HG03460 (cell line): ENCODE results near the gene SELENOK.

ENCODE experiments used
- ATAC-seq: cut with Tn5 transposase; IDR thresholded peaks from one replicate; pipeline ENCODE4 v1.9.1; 2021; ENCODE audit not compliant: unreplicated experiment

SELENOK gene

DNA sequence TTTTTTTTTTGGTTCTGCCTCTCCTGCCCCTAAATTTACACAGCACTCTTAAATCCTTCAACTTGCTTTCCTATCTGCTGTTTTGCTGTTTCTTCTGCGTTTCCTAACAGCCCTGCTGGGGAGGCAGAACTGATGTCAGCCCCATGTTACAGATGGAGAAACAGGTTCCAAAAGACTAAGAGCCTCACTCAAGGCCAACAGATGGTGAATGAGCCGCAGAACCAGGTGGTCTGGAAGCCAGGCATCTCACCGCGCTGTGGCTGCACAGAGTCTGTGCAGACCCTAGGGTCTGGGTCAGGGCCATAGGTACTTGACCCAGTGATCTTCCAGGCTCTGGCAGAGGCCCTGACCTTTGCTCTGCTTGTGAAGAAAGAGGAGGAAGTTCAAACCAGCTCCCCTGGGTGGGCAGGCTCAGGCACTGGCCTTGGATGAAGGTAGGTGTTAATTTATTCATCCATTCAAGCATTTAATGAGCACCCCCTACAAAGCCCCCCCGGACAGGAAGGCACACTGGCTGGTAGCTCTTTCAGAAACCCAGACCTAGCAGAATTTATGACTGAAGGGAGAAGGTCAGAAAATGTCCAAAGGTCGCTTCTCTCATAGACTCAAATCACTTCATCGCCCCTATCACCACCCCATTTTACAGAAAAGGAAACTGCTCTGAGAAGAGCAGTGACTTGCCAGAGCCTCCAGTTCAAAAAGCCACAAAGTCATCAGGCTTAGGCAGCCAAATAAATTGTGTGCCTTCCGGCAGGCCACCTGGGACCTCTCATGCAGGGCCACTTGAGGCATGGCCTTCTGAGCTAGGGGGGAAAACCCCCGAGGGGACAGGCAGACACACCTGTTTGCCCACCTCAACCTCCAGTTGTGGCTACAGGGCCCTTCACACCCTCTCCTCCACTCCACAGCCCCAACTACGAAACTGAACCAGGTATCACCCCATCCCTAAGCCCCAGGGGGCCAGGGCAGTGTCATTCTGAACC is 48.2 kb downstream of the SELENOK start:
- ATAC-seq: peak; percentile 46

DNA sequence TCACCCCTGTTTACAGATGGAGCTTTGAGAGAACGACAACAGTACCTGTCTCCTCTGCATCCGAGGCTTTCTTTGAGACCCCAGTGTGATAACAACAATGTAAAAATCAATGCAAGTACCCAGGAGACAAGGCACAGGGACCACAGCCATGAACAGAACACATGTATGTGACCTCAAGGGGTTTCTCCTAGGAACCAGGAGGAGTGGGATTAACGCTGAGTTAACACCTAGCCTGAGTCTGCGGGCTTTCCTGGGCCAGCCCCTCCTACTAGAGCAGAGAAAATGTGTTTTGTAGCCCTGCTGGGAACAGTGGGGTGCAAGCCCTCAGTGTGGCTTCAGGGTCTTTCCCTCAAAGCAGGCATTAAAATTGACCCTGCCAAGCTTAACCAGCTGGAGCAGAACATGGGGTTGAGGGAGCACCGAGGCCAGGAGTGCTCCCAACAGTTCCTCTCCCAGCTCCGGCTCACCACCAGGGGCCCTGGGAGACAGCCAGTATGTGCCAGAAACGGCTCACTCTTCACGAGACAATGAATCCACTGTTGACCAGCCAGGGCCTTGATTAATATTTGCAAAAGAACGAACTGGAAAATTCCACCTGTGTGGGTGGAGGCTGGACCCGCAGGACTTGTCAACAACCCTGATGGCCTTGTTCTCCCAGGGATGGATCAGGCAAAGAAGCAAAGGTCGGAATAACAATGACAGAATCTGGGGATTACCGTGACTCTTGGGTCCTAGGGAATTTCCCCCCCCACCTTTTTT is 49.0 kb downstream of the SELENOK start:
- no peak for ATAC-seq

DNA sequence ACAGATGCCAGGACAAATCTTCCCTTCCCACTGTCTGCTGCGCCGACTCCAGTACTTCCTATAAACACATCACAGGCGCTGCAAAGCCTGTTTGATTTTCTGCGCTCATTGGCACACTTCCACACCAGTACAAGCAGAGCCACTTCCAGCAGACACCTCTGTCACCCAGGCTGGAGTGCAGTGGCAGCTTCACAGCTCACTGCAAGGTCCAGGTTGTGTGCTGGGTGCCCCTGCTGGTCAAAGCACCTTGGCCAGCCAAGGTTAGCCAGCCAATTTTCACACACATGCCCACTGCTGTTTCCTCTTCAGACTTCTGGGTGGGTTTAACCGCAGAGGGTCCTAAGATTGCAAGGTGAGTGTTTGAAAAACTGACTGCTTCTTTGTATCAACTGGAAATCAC is 50.4 kb downstream of the SELENOK start:
- no peak for ATAC-seq

- no peak for ATAC-seq
These were observed 54.3 kb downstream of the SELENOK start for GRCh38 chr3:53837331-53837730.

DNA sequence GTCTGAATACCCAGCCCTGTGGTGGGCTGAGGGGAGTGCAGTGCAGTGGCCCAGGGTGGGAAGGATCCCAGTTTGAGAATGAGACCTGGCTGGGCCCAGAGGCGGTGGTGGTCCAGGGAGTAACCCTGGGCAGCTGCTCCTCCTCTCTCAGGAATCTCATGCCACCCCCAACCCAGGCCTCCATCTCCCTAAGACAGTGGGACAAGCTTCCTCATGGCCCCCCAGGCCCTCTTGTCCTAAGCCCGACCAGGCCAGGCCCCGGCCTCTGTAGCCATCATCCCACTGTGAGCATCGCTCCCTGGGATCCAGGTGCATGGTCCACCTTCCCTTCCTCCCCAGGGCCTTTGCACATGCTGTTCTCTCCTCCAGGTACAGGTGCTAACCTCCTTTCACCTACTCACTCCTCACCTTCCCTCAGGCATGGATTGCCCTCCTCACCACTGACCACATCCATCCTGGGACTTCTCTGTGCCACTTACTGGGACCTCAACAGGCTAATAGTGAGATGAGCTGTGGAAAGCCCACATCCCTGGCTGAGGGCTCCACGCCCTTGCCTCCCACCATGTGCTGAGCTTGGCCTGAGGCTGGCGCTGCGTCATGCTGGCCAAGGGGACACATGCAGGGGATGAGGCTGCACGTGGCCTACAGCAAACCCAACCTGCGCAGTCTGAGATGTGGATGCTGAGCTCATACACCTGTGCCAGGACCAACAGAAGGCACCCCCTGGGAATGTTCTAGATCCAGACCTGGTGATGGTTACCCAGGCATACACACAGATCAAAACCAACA is 55.4 kb downstream of the SELENOK start:
- ATAC-seq: no peak

- no peak for ATAC-seq
These were observed 56.4 kb downstream of the SELENOK start for GRCh38 chr3:53835257-53835656.

- no peak for ATAC-seq
These were observed 57.1 kb downstream of the SELENOK start for GRCh38 chr3:53834429-53835095.
